Cardiac muscle cell (in vitro differentiated cells and primary cell): Measurements from ENCODE around the gene SRSF3. TPM values are rescaled to one million over a fixed set of nuclear protein-coding genes. Genes with fewer than 3 reads are reported as not detected.

ENCODE experiments used
- DNase-seq, 2 donors: peaks; one replicate each; pipeline versions ENCODE4 v3.0.0 to v3.0.0-alpha.2; 2010 to 2017; ENCODE audit warnings: low read depth in 1 of 2, low spot score in 1 of 2
- H3K27ac ChIP-seq: fragments of 200-600 bp; sonication (generic); 2 replicates; pipeline ENCODE4 v1.5.1; 2016
- H3K27me3 ChIP-seq: fragments of 200-600 bp; sonication (generic); 2 replicates; pipeline ENCODE4 v1.6.0; 2016; ENCODE audit warnings: control low read depth
- H3K36me3 ChIP-seq: fragments of 200-600 bp; sonication (generic); 2 replicates; pipeline ENCODE4 v1.5.1; 2016; ENCODE audit warnings: control low read depth
- H3K4me1 ChIP-seq: fragments of 200-600 bp; sonication (generic); 2 replicates; pipeline ENCODE4 v1.8.1; 2017; ENCODE audit warnings: low read depth, mild to moderate bottlenecking, mixed run types
- H3K4me3 ChIP-seq: fragments of 200-600 bp; sonication (generic); 2 replicates; pipeline ENCODE4 v1.5.1; 2016; ENCODE audit warnings: mild to moderate bottlenecking
- H3K9me3 ChIP-seq: fragments of 200-600 bp; sonication (generic); 2 replicates; pipeline ENCODE4 v1.5.1; 2017; ENCODE audit warnings: low read depth, mild to moderate bottlenecking, control low read depth
- CTCF ChIP-seq: IDR thresholded peaks from 2 replicates; pipeline ENCODE4 v1.5.1; 2012; ENCODE audit warnings: low read depth, mild to moderate bottlenecking, low read length
- polyA plus RNA-seq: library from polyadenylated mRNA; unstranded; fragments of >200 nt; fragmentation: Nextera tagmentation; extraction: Ambion mirVana; gene quantifications from 2 replicates; pipeline ENCODE4 v1.2.1, GENCODE V29; 2016
- total RNA-seq: library from RNA; depleted of rRNA; stranded (reverse); fragments of >200 nt; gene quantifications from 2 replicates; pipeline ENCODE4 v1.2.3, GENCODE V29; 2016

The SRSF3 gene
- total and polyA plus RNA-seq, 2 experiments from 2014 or later: 122 to 184 TPM

DNA sequence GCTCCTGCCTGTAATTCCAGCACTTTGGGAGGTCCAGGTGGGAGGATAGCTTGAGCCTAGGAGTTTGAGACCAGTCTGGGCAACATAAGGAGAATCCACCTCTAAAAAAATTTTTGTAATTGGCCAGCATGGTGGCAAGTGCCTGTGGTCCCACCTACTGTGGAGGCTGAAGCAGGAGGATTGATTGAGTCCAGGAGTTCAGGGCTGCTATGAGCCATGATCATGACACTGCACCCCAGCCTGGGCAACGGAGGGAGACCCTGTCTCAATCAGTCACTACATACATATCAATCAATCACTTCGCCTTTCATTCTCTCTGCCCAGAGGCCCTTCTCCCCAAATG is 45.8 kb upstream of the SRSF3 start:
- H3K27me3 ChIP-seq: no peaks in the 10 kb centered on the region
- H3K27ac ChIP-seq: no peak overlapping the region
- H3K4me1 ChIP-seq: peaks cover 11% of the 10 kb centered on the region
- no peaks in the 10 kb centered on the region for H3K9me3 ChIP-seq
- no peak overlapping the region for H3K4me3 ChIP-seq
- DNase-seq: no peak
- TF ChIP-seq CTCF: no peak
- H3K36me3 ChIP-seq: no peaks in the 10 kb centered on the region

GRCh38 chr6:36550473-36551000 is 43.6 kb upstream of the SRSF3 start:
- no peak overlapping the region for H3K4me3 ChIP-seq
- no peak overlapping the region for H3K27ac ChIP-seq
- no peak for TF ChIP-seq CTCF
- no peaks in the 10 kb centered on the region for H3K27me3 ChIP-seq
- H3K4me1 ChIP-seq: peaks cover 13% of the 10 kb centered on the region
- DNase-seq: no peak
- no peaks in the 10 kb centered on the region for H3K36me3 ChIP-seq
- no peaks in the 10 kb centered on the region for H3K9me3 ChIP-seq

DNA sequence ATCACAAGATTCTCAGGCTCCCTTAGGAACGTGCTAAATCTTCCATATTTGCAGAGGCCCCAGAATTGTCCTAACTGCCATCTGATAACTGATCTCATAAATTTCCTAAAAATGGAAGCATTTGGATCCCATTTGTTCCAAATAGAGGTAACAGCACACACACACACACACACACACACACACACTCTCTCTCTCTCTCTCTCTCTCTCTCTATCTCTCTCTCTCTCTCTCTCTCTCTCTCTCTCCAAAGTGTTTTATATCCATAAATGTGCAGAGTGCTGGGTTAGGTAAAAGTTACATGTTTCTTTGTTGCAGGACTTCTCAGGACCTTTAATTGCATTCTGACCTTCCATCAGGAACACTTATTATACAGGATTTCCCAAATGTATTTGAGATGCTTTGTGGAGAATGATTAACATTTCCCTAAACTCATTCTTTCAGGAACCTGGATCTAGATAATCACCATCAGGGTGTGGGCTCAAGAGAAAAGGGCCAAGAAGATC is 38.4 kb upstream of the SRSF3 start:
- DNase-seq: no peak
- H3K27ac ChIP-seq: no peak overlapping the region
- H3K4me3 ChIP-seq: no peak overlapping the region
- no peaks in the 10 kb centered on the region for H3K36me3 ChIP-seq
- no peaks in the 10 kb centered on the region for H3K27me3 ChIP-seq
- TF ChIP-seq CTCF: no peak
- no peaks in the 10 kb centered on the region for H3K9me3 ChIP-seq
- peaks cover 6% of the 10 kb centered on the region for H3K4me1 ChIP-seq

- Histone ChIP-seq H3K27ac (no peak overlapping the region), H3K4me3 (no peak overlapping the region), H3K4me1 (peaks cover 6% of the 10 kb centered on the region), H3K36me3 (no peaks in the 10 kb centered on the region), H3K9me3 (no peaks in the 10 kb centered on the region), H3K27me3 (no peaks in the 10 kb centered on the region)
- DNase-seq: no peak
- no peak for TF ChIP-seq CTCF
Observed at GRCh38 chr6:36556281-36556680, 37.9 kb upstream of the SRSF3 start.

DNA sequence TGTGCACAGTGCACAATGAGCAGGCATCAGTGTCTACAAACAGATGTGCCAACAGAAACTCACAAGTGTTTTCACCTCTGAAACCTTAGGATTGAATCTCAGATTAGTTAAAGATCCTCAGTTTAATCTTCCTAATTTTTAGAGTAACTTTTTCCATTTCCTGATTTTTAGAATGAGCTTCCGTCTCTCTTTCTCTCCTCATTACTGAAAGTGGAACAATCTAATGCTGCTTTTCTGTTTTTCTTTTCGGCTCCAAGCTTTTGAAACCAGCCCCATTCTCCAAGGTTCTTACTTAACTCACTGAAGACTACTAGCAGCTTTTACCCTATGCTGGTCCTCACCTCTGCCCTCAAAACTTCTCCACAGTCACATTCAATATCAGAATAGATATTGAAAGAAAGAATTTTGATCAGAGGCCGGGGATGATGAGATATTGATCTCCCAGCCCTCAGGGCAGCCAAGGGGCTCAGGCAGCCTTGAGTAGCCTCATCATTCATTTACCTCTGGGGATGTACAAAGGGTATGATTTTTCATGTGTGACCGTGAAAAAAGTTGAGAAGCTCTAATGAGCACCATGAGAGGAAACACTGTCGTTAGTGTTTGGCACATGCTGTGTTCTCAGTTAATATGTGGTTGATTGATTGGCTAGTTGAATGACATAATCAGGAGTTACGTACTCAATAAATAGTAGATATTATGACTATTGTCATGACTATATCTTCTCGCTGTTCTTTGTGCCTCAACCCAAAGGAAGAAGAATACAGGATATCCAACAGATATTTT is 35.0 kb upstream of the SRSF3 start:
- H3K4me3 ChIP-seq: no peak overlapping the region
- peaks cover 13% of the 10 kb centered on the region for H3K4me1 ChIP-seq

More for the DNA sequence above, 35.0 kb upstream of the SRSF3 start:
- TF ChIP-seq CTCF: no peak
- H3K27ac ChIP-seq: no peak overlapping the region
- no peaks in the 10 kb centered on the region for H3K9me3 ChIP-seq
- no peak for DNase-seq
- no peaks in the 10 kb centered on the region for H3K27me3 ChIP-seq
- H3K36me3 ChIP-seq: no peaks in the 10 kb centered on the region
